Inflammatory macrophage treated with lipopolysaccharide for 1 hour (primary cell): ENCODE data around the gene COL4A3.

Experiments
- DNase-seq, 2 donors: peaks; one replicate each; pipeline ENCODE4 v3.0.0-alpha.2; 2020 to 2022

Gene COL4A3

DNA sequence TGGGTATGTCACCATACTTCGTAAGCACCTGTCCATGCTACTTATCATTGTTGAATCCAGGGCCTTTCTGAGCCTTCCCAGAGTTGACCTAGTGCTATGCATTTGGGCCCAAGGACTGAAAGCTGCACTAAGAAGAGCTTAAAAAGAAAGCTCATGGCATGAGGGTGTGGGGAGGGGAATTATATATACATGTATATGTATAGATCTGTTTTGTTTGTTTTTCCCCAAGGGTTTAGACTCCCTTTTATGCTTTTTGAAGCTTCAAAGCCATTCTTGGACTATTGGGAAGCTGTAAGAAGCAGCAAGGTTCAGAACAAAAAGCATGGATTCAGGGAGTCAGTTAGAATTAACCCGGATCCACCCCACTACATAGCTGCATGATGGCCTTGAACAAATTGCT, 183.9 kb downstream of the COL4A3 start:
- DNase-seq, result no peak

DNA sequence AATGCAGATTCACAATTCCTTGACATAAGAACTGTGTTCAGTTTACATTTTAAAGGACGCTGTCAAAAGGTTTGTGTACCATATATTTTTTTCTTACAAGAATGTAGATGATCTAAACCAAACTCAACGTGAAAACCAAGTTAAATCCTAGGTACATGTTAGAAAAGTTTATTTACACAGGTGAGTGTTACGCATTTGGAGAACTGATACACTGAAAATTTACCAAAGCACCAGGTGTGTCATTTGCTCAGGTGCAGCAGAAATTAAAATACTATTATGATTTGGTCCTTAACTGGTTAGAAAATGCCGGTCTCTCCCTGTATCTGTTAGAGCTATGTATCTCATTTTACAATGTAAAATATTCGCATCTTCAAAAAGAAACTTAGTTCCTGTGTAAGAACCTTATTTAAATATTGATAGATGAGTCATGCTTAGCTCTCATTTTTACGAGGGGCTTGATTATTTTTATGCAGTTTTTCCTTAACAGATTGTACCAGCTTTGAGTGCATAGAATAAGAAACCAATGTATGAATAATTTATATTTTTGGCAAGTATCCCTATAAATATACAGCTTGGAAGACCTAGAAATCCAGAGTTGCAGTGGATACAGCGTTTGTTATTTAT, 185.7 kb downstream of the COL4A3 start:
- DNase-seq, result no peak

DNA sequence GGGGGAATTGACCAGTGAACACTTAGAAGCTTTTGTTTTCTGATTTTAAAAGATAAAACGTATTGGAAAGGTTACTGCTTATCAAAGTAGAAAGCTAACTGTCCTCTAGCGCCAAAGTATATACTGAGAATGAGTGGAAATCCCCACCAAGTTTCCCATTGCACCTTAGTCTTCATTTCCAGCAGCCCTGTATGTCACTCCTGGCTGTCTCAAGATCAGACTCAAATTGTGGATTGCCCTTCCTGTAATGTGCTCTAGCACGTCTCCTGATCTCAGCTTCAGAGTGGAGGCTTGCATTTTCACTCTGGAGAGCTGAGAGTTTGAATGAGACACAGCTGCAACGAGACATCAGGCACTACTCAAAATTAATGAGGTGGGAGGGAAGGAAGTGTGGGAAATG, 187.2 kb downstream of the COL4A3 start:
- DNase-seq, result no peak

DNA sequence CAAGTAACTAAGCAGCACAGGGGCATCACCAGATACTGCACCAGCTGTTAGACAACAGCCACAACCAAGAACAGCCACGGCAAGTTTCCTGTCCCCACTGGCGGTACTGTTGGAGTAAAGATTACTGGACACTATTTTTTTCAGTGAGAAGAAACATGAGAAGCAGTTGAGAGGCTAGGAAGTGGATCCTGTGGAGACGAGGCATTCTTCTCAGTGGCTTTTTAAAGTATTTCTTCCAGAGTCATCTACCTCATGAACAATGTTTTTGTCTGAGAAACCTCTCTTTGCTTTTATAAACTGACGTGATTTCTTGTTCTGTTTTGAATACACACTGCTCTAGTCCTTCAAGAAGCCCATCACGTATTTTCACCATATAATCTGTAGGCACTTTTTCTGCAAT, 195.9 kb downstream of the COL4A3 start:
- DNase-seq, result no peak

DNA sequence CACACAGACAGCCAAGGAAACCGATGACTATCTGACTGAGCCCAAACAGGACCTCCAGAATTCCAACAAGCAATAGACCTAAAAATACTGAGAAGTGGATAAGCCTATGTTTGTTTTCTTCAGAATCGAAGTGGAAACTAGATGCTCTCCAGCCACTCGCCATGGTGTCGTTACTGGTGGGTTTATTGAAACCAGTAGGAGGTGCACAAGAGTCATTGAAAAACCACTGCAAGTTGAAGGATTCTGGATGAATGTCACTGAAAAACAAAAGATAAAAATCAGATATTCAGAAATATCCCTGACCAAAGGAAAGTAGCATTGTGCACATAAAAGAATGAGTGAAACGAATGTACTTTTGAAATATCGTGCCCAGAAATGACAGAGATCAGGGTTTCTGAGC, 199.3 kb downstream of the COL4A3 start:
- peak; percentile 22 to 62 for DNase-seq
